Left lung (tissue), 10 donors: Measurements from ENCODE around the gene AXL. TPM values are rescaled to one million over a fixed set of nuclear protein-coding genes. Genes with fewer than 3 reads are reported as not detected.
"Not testable (repeated sequence)": the region's sequence is repeated elsewhere in the genome, so short reads cannot be mapped to it uniquely, and the experiment has no call there.

Experiments used
- ATAC-seq: fragments of 200-7000 bp; cut with Tn5 transposase; one replicate; pipeline ENCODE4 v1.9.1; 2020; ENCODE audit warnings: moderate library complexity
- DNase-seq, 4 donors: peaks; one replicate each; pipeline ENCODE4 v3.0.0-alpha.2; 2013 to 2020
- H3K27ac ChIP-seq, 2 donors: fragments of 200-600 bp; sonication (generic) in 1 of 2; one replicate each; pipeline versions ENCODE4 v1.5.0 to v1.8.0; 2020 to 2021
- H3K27me3 ChIP-seq, 2 donors: fragments of 200-600 bp; sonication (generic) in 1 of 2; one replicate each; pipeline versions ENCODE4 v1.5.0 to v1.8.0; 2020 to 2021
- H3K36me3 ChIP-seq, 2 donors: fragments of 200-600 bp; sonication (generic) in 1 of 2; one replicate each; pipeline versions ENCODE4 v1.5.0 to v1.8.0; 2020 to 2021
- H3K4me1 ChIP-seq, 2 donors: fragments of 200-600 bp; one replicate each; pipeline ENCODE4 v1.8.0; 2021
- H3K4me3 ChIP-seq, 2 donors: fragments of 200-600 bp; sonication (generic) in 1 of 2; one replicate each; pipeline versions ENCODE4 v1.5.0 to v1.8.0; 2020 to 2021; ENCODE audit warnings: mild to moderate bottlenecking in 1 of 2
- H3K9me3 ChIP-seq, 2 donors: fragments of 200-600 bp; sonication (generic) in 1 of 2; one replicate each; pipeline versions ENCODE4 v1.5.0 to v1.8.0; 2020 to 2021
- intact Hi-C, 2 donors: fragments of 100-400 bp; cut with DNase I; formaldehyde crosslinking; loops; one replicate each; pipeline versions ENCODE4 v1.11.2 to v1.14.2; 2022
- polyA plus RNA-seq, 6 donors: library from polyadenylated mRNA; unstranded; fragments of 120-200 nt; gene quantifications; one replicate each; pipeline ENCODE4 v1.2.1, GENCODE V29; 2013; ENCODE audit not compliant: insufficient read length in 6 of 6
- total RNA-seq, 2 donors: library from RNA; stranded (reverse); fragmentation: NEBNext Ultra II Directional; extraction: Animal tissue kit (Norgen Biotek cat#: 25700); gene quantifications; one replicate each; pipeline ENCODE4 v1.2.1, GENCODE V29; 2021
- TF ChIP-seq, protein P1 (sequence below), 2 donors: fragments of 200-600 bp; sonication (generic) in 1 of 2; IDR thresholded peaks; one replicate each; pipeline versions ENCODE4 v1.5.0 to v1.8.0; 2021; ENCODE audit warnings: antibody characterized with exemption in 2 of 2
- donor health status: DM: no; HTN: yes; CAD: no.
- donor health status: DM: no; HTN: no; CAD: no.

The AXL gene
- total and polyA plus RNA-seq, 8 donors: 30.4 to 48.2 (median 33.9) TPM

DNA sequence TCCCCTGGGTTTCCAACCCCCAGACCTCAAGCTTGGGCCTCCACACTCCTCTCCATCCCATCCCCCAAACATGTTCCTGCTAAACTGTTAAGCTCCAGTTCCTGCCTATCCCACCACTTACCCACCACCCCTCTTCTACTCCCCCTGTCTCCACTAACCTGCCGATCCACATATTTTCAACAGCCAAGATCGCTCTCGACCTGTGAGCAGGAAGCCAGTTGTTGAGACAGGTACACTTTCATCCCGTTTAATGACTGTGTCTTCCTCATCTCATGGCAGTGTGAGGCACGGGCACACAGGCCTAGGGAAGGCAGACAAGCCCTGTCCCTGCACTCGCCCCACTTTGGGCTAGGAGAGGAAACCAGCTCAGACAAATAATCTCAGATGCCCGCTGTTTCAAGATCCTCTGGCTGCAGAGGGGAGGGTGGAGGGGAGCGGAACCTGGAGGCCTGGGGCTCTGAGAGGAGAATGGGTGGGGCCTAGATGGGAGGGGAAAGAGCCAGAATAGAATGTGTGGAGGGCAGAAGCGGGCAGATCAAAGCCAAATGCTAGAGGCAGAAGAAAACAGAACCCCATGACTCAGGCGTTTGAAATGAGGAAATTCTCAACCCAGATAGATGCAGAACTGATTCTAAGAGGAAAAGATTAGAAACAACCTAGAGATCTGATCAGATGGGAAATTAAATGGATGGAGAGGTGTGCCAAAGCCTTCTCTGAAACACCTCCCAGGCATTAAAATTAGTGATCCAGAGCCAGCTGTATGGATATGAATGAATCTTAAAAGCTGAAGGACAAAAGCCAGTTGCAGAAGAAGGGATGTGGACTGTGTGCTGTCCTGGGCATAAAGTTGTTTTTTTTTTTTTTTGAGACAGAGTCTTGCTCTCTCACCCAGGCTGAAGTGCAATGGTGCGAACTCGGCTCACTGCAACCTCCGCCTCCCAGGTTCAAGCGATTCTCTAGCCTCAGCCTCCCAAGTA lies 42.9 kb upstream of the AXL start:
- DNase-seq: peak; percentile 45 to 88 (median 81)
- ATAC-seq: peak; percentile 91
- peak overlapping the region; percentile 41 to 70 for H3K27ac ChIP-seq
- H3K9me3 ChIP-seq: no peaks in the 10 kb centered on the region
- intact Hi-C loops: no loop called here
- TF ChIP-seq, protein P1, sequence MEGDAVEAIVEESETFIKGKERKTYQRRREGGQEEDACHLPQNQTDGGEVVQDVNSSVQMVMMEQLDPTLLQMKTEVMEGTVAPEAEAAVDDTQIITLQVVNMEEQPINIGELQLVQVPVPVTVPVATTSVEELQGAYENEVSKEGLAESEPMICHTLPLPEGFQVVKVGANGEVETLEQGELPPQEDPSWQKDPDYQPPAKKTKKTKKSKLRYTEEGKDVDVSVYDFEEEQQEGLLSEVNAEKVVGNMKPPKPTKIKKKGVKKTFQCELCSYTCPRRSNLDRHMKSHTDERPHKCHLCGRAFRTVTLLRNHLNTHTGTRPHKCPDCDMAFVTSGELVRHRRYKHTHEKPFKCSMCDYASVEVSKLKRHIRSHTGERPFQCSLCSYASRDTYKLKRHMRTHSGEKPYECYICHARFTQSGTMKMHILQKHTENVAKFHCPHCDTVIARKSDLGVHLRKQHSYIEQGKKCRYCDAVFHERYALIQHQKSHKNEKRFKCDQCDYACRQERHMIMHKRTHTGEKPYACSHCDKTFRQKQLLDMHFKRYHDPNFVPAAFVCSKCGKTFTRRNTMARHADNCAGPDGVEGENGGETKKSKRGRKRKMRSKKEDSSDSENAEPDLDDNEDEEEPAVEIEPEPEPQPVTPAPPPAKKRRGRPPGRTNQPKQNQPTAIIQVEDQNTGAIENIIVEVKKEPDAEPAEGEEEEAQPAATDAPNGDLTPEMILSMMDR (IDR thresholded peaks at IDR 0.05): no peak
- no peaks in the 10 kb centered on the region for H3K27me3 ChIP-seq
- H3K36me3 ChIP-seq: no peaks in the 10 kb centered on the region
- H3K4me1 ChIP-seq: peaks cover 0 to 17% of the 10 kb centered on the region in 2 donors
- peak overlapping the region in 1 of 2 donors; percentile 23 for H3K4me3 ChIP-seq

DNA sequence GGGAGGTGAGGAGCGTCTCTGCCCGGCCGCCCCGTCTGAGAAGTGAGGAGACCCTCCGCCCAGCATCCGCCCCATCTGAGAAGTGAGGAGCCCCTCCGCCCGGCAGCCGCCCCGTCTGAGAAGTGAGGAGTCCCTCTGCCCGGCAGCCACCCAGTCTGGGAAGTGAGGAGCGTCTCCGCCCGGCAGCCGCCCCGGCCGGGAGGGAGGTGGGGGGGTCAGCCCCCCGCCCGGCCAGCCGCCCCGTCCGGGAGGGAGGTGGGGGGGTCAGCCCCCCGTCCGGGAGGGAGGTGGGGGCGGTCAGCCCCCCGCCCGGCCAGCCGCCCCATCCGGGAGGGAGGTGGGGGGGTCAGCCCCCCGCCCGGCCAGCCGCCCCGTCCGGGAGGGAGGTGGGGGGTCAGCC lies 38.9 kb upstream of the AXL start:
- H3K9me3 ChIP-seq, ATAC-seq, H3K36me3 ChIP-seq, H3K27ac ChIP-seq, H3K4me3 ChIP-seq, intact Hi-C loops, DNase-seq, H3K27me3 ChIP-seq: not testable (repeated sequence)
- H3K4me1 ChIP-seq: peaks cover 0 to 16% of the 10 kb centered on the region in 2 donors

DNA sequence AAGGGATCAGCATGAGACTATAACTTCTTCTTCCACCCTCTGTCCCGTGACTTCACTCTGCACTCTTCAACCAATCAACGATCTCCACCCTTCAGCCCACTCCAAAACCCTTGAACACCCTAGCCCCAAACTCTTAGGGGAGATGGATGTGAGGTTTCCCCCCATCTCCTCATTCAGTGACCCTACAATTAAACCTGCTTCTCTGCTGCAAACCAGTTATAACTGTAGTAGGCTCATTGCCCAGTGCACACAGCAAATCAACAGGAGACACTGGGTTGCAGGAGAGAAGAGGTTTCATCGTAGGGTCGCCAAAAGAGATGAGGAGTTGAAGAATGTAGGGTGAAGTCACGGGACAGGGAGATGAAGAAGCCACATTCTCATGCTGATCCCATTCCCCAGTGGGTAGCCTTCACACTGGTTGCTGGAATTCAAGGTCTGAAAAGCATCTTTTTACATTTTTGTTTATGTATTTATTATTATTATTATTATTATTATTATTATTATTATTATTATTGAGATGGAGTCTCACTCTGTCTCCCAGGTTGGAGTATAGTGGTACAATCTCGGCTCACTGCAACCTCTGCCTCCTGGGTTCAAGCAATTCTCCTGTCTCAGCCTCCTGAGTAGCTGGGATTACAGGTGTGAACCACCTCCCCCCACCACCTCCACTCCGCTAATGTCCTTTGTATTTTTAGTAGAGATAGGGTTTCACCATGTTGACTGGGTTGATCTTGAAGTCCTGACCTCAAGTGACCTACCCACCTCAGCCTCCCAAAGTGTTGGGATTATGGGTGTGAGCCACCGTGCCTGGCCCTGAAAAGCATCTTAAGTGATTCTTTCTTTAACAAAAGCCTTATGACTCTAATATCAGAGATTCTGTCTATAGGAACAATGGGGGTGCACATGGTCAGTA lies 31.8 kb upstream of the AXL start:
- no peak overlapping the region for H3K4me3 ChIP-seq
- intact Hi-C loops: no loop called here
- TF ChIP-seq, protein P1 (IDR thresholded peaks at IDR 0.05): no peak
- H3K27ac ChIP-seq: no peak overlapping the region
- ATAC-seq (no peak), DNase-seq (no peak)
- H3K36me3 ChIP-seq: no peaks in the 10 kb centered on the region
- no peaks in the 10 kb centered on the region for H3K4me1 ChIP-seq
- peaks cover 0 to 17% of the 10 kb centered on the region in 2 donors for H3K27me3 ChIP-seq
- no peaks in the 10 kb centered on the region for H3K9me3 ChIP-seq

DNA sequence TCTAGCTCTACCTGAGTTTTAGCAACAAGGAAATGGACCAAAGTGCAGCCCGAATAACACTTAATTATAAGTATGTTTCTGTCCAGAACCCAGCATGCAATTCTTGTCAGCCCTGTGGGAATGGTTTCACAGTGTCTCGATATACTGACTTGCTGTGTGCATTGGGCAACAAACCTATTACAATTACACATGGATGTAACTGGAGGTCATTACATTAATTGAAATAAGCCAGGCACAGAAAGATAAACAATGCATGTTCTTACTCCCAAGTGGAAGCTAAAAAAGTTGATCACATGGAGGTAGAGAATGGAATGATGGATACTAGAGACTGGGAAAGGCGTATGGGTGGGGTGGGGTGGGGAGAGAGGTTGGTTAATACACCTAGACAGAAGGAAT lies 31.1 kb upstream of the AXL start:
- TF ChIP-seq, protein P1 (IDR thresholded peaks at IDR 0.05): no peak
- Histone ChIP-seq H3K27ac (no peak overlapping the region), H3K4me1 (peaks cover under 1 to 5% of the 10 kb centered on the region in 2 donors), H3K36me3 (no peaks in the 10 kb centered on the region), H3K9me3 (no peaks in the 10 kb centered on the region), H3K4me3 (no peak overlapping the region), H3K27me3 (peaks cover 3 to 24% of the 10 kb centered on the region in 2 donors)
- DNase-seq (no peak), ATAC-seq (no peak)
- intact Hi-C loops: no loop called here

DNA sequence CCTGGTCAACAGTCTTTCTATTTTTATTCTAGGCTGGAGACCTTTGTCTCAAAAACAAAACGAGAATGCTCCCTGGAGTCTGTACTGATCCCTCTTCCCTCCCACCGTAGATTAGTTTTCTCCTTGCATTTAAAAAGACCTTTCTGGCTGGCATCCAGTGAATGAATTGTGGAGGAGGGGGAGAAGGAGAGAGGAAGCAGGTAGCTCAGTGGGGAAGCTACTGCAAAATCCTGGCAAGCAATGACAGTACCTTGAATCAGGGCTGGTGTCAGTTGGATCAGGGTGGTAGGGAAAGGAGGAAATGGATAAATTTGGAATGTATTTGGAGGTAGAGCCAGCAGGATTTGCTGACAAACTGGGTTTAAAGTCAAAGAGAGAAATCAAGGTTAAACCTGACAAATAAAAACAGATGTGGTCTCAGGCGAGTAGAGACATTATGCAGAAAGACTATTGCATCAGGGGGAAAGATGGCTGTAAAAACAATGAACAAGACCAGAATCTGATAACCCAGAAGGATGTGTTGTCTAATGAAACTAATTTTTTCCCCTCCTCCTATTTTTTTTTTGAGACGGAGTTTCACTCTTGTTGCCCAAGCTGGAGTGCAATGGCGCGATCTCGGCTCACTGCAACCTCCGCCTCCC lies 29.5 kb upstream of the AXL start:
- Histone ChIP-seq H3K9me3 (no peaks in the 10 kb centered on the region), H3K27ac (no peak overlapping the region), H3K27me3 (peaks cover 7 to 40% of the 10 kb centered on the region in 2 donors), H3K36me3 (no peaks in the 10 kb centered on the region), H3K4me1 (peaks cover 5 to 21% of the 10 kb centered on the region in 2 donors), H3K4me3 (no peak overlapping the region)
- intact Hi-C loops: no loop called here
- DNase-seq (no peak), ATAC-seq (no peak)
- TF ChIP-seq, protein P1 (IDR thresholded peaks at IDR 0.05): no peak
